GM23338 (cell line): ENCODE measurements around the gene ZBTB46. TPM values are rescaled to one million over a fixed set of nuclear protein-coding genes. Genes with fewer than 3 reads are reported as not detected.

Experiments used
- ATAC-seq: fragments of 200-7000 bp; cut with Tn5 transposase; 3 replicates; pipeline ENCODE4 v1.9.1; 2020
- DNase-seq: peaks from one replicate; pipeline ENCODE4 v3.0.0-alpha.2; 2015; ENCODE audit warnings: low spot score
- H2AFZ ChIP-seq: fragments of 200-600 bp; sonication (generic); 2 replicates; pipeline ENCODE4 v1.8.0; 2016; ENCODE audit warnings: antibody characterized with exemption, mild to moderate bottlenecking, moderate library complexity
- H3F3A ChIP-seq: fragments of 200-600 bp; sonication (generic); replicated peaks from 2 replicates; pipeline ENCODE4 v1.8.0; 2017; ENCODE audit warnings: antibody characterized with exemption, mixed run types, low read depth
- H3K27ac ChIP-seq: fragments of 200-600 bp; sonication (generic); 2 replicates; pipeline ENCODE4 v1.6.1; 2016; ENCODE audit warnings: low read depth
- H3K27me3 ChIP-seq: fragments of 200-600 bp; sonication (generic); 2 replicates; pipeline ENCODE4 v1.8.0; 2016; ENCODE audit warnings: mild to moderate bottlenecking, mixed run types, moderate library complexity; ENCODE audit not compliant: insufficient read depth
- H3K36me3 ChIP-seq: fragments of 200-600 bp; sonication (generic); 2 replicates; pipeline ENCODE4 v1.8.0; 2016; ENCODE audit warnings: mild to moderate bottlenecking; ENCODE audit not compliant: insufficient read depth
- H3K4me1 ChIP-seq: fragments of 200-600 bp; sonication (generic); 2 replicates; pipeline ENCODE4 v1.8.0; 2016; ENCODE audit warnings: mild to moderate bottlenecking, moderate library complexity; ENCODE audit not compliant: insufficient read depth
- H3K4me2 ChIP-seq: fragments of 200-600 bp; sonication (generic); 2 replicates; pipeline ENCODE4 v1.7.1; 2017; ENCODE audit warnings: mixed run types
- H3K4me3 ChIP-seq: fragments of 200-600 bp; sonication (generic); 2 replicates; pipeline ENCODE4 v1.6.1; 2016; ENCODE audit warnings: mixed run types
- H3K79me2 ChIP-seq: fragments of 200-600 bp; sonication (generic); replicated peaks from 2 replicates; pipeline ENCODE4 v1.8.0; 2017; ENCODE audit warnings: mild to moderate bottlenecking; ENCODE audit not compliant: insufficient read depth
- H3K9me2 ChIP-seq: fragments of 200-600 bp; sonication (generic); 2 replicates; pipeline ENCODE4 v1.8.0; 2017; ENCODE audit not compliant: insufficient read depth
- H4K20me1 ChIP-seq: fragments of 200-600 bp; sonication (generic); replicated peaks from 2 replicates; pipeline ENCODE4 v1.8.0; 2017; ENCODE audit warnings: mild to moderate bottlenecking; ENCODE audit not compliant: insufficient read depth
- H3K27ac Mint-ChIP-seq: 2 replicates; pipeline ENCODE4 v1.8.0; 2020; ENCODE audit warnings: inconsistent platforms, mild to moderate bottlenecking, moderate library complexity, mixed read lengths
- H3K27me3 Mint-ChIP-seq: 3 replicates; pipeline ENCODE4 v1.8.0; 2022; ENCODE audit warnings: low read depth, mild to moderate bottlenecking, moderate library complexity, mixed read lengths, inconsistent platforms; ENCODE audit not compliant: insufficient read depth, poor library complexity
- H3K36me3 Mint-ChIP-seq: 3 replicates; pipeline ENCODE4 v1.8.0; 2021; ENCODE audit warnings: low read depth, mild to moderate bottlenecking, inconsistent platforms, moderate library complexity, mixed read lengths
- H3K4me1 Mint-ChIP-seq: 3 replicates; pipeline ENCODE4 v1.8.0; 2020; ENCODE audit warnings: mild to moderate bottlenecking, inconsistent platforms, mixed read lengths
- H3K4me3 Mint-ChIP-seq: 3 replicates; pipeline ENCODE4 v1.8.0; 2021; ENCODE audit warnings: moderate library complexity, mild to moderate bottlenecking, inconsistent platforms, mixed read lengths
- H3K9me3 Mint-ChIP-seq: 3 replicates; pipeline ENCODE4 v1.8.0; 2020; ENCODE audit warnings: moderate library complexity, mild to moderate bottlenecking, inconsistent platforms, mixed read lengths
- CREB1 ChIP-seq: fragments of 250-450 bp; sonication (Bioruptor Pico); IDR thresholded peaks from 2 replicates; pipeline ENCODE4 v1.5.0; 2020; ENCODE audit warnings: low read depth, mild to moderate bottlenecking, moderate library complexity
- CTCF ChIP-seq, 2 experiments: fragments of 200-600 bp in 1 of 2; sonication (generic) in 1 of 2; conservative IDR thresholded peaks; 2 replicates each; pipeline versions ENCODE4 v1.5.1 to v1.6.1; 2016 to 2017; ENCODE audit warnings: antibody characterized with exemption in 2 of 2, low read depth in 2 of 2, mild to moderate bottlenecking in 2 of 2, moderate library complexity in 1 of 2
- ETS1 ChIP-seq: IDR thresholded peaks from 2 replicates; pipeline ENCODE4 v1.6.1; 2016; ENCODE audit warnings: antibody characterized with exemption
- EZH2 ChIP-seq: fragments of 200-600 bp; sonication (generic); IDR thresholded peaks from one replicate; pipeline ENCODE4 v1.8.0; 2017; ENCODE audit warnings: antibody characterized with exemption, mild to moderate bottlenecking, low read depth; ENCODE audit not compliant: unreplicated experiment
- EZH2phosphoT487 ChIP-seq: fragments of 200-600 bp; sonication (generic); IDR thresholded peaks from one replicate; pipeline ENCODE4 v1.8.1; 2018; ENCODE audit warnings: antibody characterized with exemption; ENCODE audit not compliant: unreplicated experiment
- JUNB ChIP-seq: IDR thresholded peaks from one replicate; pipeline ENCODE4 v1.6.1; 2016; ENCODE audit warnings: antibody characterized with exemption; ENCODE audit not compliant: unreplicated experiment
- NANOG ChIP-seq: IDR thresholded peaks from 2 replicates; pipeline ENCODE4 v1.6.1; 2016; ENCODE audit warnings: antibody characterized with exemption, borderline replicate concordance
- POLR2AphosphoS5 ChIP-seq: IDR thresholded peaks from 2 replicates; pipeline ENCODE4 v1.6.1; 2016; ENCODE audit warnings: antibody characterized with exemption, low read depth
- REST ChIP-seq: IDR thresholded peaks from one replicate; pipeline ENCODE4 v1.6.1; 2018; ENCODE audit warnings: antibody characterized with exemption; ENCODE audit not compliant: unreplicated experiment
- STAT1 ChIP-seq: IDR thresholded peaks from one replicate; pipeline ENCODE4 v1.6.1; 2016; ENCODE audit warnings: antibody characterized with exemption; ENCODE audit not compliant: unreplicated experiment
- ZNF114 ChIP-seq: fragments of 250-450 bp; sonication (Bioruptor Pico); IDR thresholded peaks from 2 replicates; pipeline ENCODE4 v1.5.0; 2020; ENCODE audit warnings: mild to moderate bottlenecking, moderate library complexity
- ZNF331 ChIP-seq: fragments of 250-450 bp; sonication (Bioruptor Pico); IDR thresholded peaks from 2 replicates; pipeline ENCODE4 v1.5.0; 2020; ENCODE audit warnings: low read depth, mild to moderate bottlenecking, moderate library complexity
- ZNF462 ChIP-seq: fragments of 250-450 bp; sonication (Bioruptor Pico); IDR thresholded peaks from 2 replicates; pipeline ENCODE4 v1.5.0; 2020; ENCODE audit warnings: mild to moderate bottlenecking, moderate library complexity
- polyA plus RNA-seq: library from polyadenylated mRNA; unstranded; fragments of >200 nt; fragmentation: Nextera tagmentation; extraction: Ambion mirVana; gene quantifications from 2 replicates; pipeline ENCODE4 v1.2.1, GENCODE V29; 2016
- total RNA-seq: library from RNA; depleted of rRNA; stranded (reverse); fragments of >200 nt; shearing (Covaris generic); gene quantifications from 2 replicates; pipeline ENCODE4 v1.2.3, GENCODE V29; 2014

Gene ZBTB46
- total and polyA plus RNA-seq, 2 experiments from 2014 or later: 3.2 to 26.9 TPM

- Histone ChIP-seq H3K36me3 (peaks cover 10% of the 10 kb centered on the region; the same call in 1 of the 2 replicates), H3K79me2 (peaks cover 94% of the 10 kb centered on the region), H3F3A (0 out of 2 replicates have a peak, but pooled peaks cover 9% of the 10 kb centered on the region), H4K20me1 (peaks cover 13% of the 10 kb centered on the region), H3K27me3 (no peaks in the 10 kb centered on the region), H3K4me2 (no peak overlapping the region), H3K4me3 (no peak overlapping the region), H3K4me1 (no peaks in the 10 kb centered on the region), H3K9me2 (no peaks in the 10 kb centered on the region), H2AFZ (no peak overlapping the region), H3K27ac (no peak overlapping the region)
- TF ChIP-seq JUNB: no peak
- no peak for TF ChIP-seq ZNF462 (CRISPR knock-in tag)
- no peak for TF ChIP-seq STAT1
- no peak for TF ChIP-seq ZNF331
- no peak for TF ChIP-seq ETS1
- TF ChIP-seq CREB1 (CRISPR knock-in tag): no peak
- TF ChIP-seq ZNF114 (CRISPR knock-in tag): no peak
- TF ChIP-seq NANOG: no peak
- no peak for TF ChIP-seq EZH2phosphoT487
- TF ChIP-seq EZH2: no peak
- no peak for TF ChIP-seq REST
- no peak for TF ChIP-seq POLR2AphosphoS5
- TF ChIP-seq CTCF (conservative IDR thresholded peaks at IDR 0.05; ENCODE audit: low read depth in 2 of 2): no peak
- no peak overlapping the region for H3K27ac Mint-ChIP-seq
- ATAC-seq: no peak
- no peaks in the 10 kb centered on the region for H3K9me3 Mint-ChIP-seq
- H3K4me3 Mint-ChIP-seq: no peak overlapping the region
- H3K4me1 Mint-ChIP-seq: no peaks in the 10 kb centered on the region; the same call in 2 of the 3 replicates
- H3K27me3 Mint-ChIP-seq: peaks cover 3% of the 10 kb centered on the region
- DNase-seq: no peak
- H3K36me3 Mint-ChIP-seq: peaks cover 62% of the 10 kb centered on the region
These were observed 116.2 kb downstream of the ZBTB46 start for GRCh38 chr20:63714858-63715257.
